H9 (cell line): ENCODE results near the gene HTR3A. TPM values are rescaled to one million over a fixed set of nuclear protein-coding genes. Genes with fewer than 3 reads are reported as not detected.

ENCODE experiments used
- DNase-seq: peaks from one replicate; pipeline ENCODE4 v3.0.0-alpha.2; 2017
- H2AFZ ChIP-seq: one replicate; pipeline ENCODE4 v1.6.1; 2013; ENCODE audit warnings: mild to moderate bottlenecking, low read length, control low read depth, moderate library complexity
- H2AK5ac ChIP-seq: 2 replicates; pipeline ENCODE4 v1.6.1; 2013; ENCODE audit warnings: low read length, control low read depth, mixed read lengths; ENCODE audit not compliant: insufficient read length
- H2BK120ac ChIP-seq: one replicate; pipeline ENCODE4 v1.6.1; 2013; ENCODE audit warnings: low read depth, mild to moderate bottlenecking, low read length, control low read depth, inconsistent platforms; ENCODE audit not compliant: poor library complexity, severe bottlenecking
- H2BK12ac ChIP-seq: 2 replicates; pipeline ENCODE4 v1.6.1; 2013; ENCODE audit warnings: low read length, control low read depth, mixed read lengths, low read depth; ENCODE audit not compliant: insufficient read length
- H2BK15ac ChIP-seq: 2 replicates; pipeline ENCODE4 v1.6.1; 2013; ENCODE audit warnings: low read depth, low read length, control low read depth
- H2BK20ac ChIP-seq: one replicate; pipeline ENCODE4 v1.6.1; 2013; ENCODE audit warnings: low read depth, mild to moderate bottlenecking, low read length, control low read depth, inconsistent platforms; ENCODE audit not compliant: poor library complexity, severe bottlenecking
- H2BK5ac ChIP-seq: 2 replicates; pipeline ENCODE4 v1.6.1; 2013; ENCODE audit warnings: low read length, control low read depth, mixed read lengths; ENCODE audit not compliant: insufficient read length
- H3K14ac ChIP-seq: 2 replicates; pipeline ENCODE4 v1.6.1; 2013; ENCODE audit warnings: low read length, control low read depth; ENCODE audit not compliant: insufficient read depth
- H3K18ac ChIP-seq: 2 replicates; pipeline ENCODE4 v1.6.1; 2013; ENCODE audit warnings: low read depth, mild to moderate bottlenecking, mixed read lengths, low read length, control low read depth; ENCODE audit not compliant: insufficient read length
- H3K23ac ChIP-seq: 2 replicates; pipeline ENCODE4 v1.6.1; 2013; ENCODE audit warnings: low read length, control low read depth, mixed read lengths, low read depth; ENCODE audit not compliant: insufficient read length
- H3K23me2 ChIP-seq: 2 replicates; pipeline ENCODE4 v1.6.1; 2013; ENCODE audit warnings: low read depth, mild to moderate bottlenecking, mixed read lengths, low read length, control low read depth; ENCODE audit not compliant: insufficient read length, poor library complexity, severe bottlenecking
- H3K27ac ChIP-seq: 2 replicates; pipeline ENCODE4 v1.5.1; 2013; ENCODE audit warnings: low read length, control low read depth, mixed read lengths, low read depth; ENCODE audit not compliant: insufficient read length
- H3K27me3 ChIP-seq: 2 replicates; pipeline ENCODE4 v1.6.1; 2013; ENCODE audit warnings: low read length, control low read depth, inconsistent platforms; ENCODE audit not compliant: insufficient read depth
- H3K4ac ChIP-seq: 2 replicates; pipeline ENCODE4 v1.6.1; 2013; ENCODE audit warnings: low read depth, mild to moderate bottlenecking, control low read depth, inconsistent platforms, low read length, moderate library complexity
- H3K4me1 ChIP-seq: 2 replicates; pipeline ENCODE4 v1.6.1; 2013; ENCODE audit warnings: low read length, control low read depth, inconsistent platforms; ENCODE audit not compliant: insufficient read depth
- H3K4me2 ChIP-seq: 2 replicates; pipeline ENCODE4 v1.6.1; 2013; ENCODE audit warnings: low read length, control low read depth, mixed read lengths; ENCODE audit not compliant: insufficient read length, insufficient read depth
- H3K56ac ChIP-seq: 2 replicates; pipeline ENCODE4 v1.6.1; 2013; ENCODE audit warnings: low read depth, mild to moderate bottlenecking, mixed read lengths, low read length, control low read depth; ENCODE audit not compliant: insufficient read length
- H3K79me1 ChIP-seq: 2 replicates; pipeline ENCODE4 v1.6.1; 2013; ENCODE audit warnings: low read depth, mild to moderate bottlenecking, moderate library complexity, low read length, control low read depth, inconsistent platforms; ENCODE audit not compliant: insufficient read depth, poor library complexity, severe bottlenecking
- H3K79me2 ChIP-seq: 2 replicates; pipeline ENCODE4 v1.6.1; 2013; ENCODE audit warnings: low read length, control low read depth, inconsistent platforms; ENCODE audit not compliant: insufficient read depth
- H3K9ac ChIP-seq: 2 replicates; pipeline ENCODE4 v1.6.1; 2013; ENCODE audit warnings: low read length, control low read depth, mixed read lengths; ENCODE audit not compliant: insufficient read length; ENCODE audit errors: extremely low read depth
- H3K9me3 ChIP-seq: one replicate; pipeline ENCODE4 v1.6.1; 2013; ENCODE audit warnings: low read depth, low read length, inconsistent platforms; ENCODE audit not compliant: control insufficient read depth
- H3T11ph ChIP-seq: one replicate; pipeline ENCODE4 v1.6.1; 2013; ENCODE audit warnings: mild to moderate bottlenecking, low read length, control low read depth, inconsistent platforms
- H4K20me1 ChIP-seq: one replicate; pipeline ENCODE4 v1.6.1; 2013; ENCODE audit not compliant: control insufficient read depth, insufficient read length, insufficient read depth
- H4K5ac ChIP-seq: 2 replicates; pipeline ENCODE4 v1.6.1; 2013; ENCODE audit warnings: low read depth, mild to moderate bottlenecking, mixed read lengths, low read length, control low read depth; ENCODE audit not compliant: insufficient read length
- H4K8ac ChIP-seq: replicated peaks from 2 replicates; pipeline ENCODE4 v1.6.1; 2013; ENCODE audit warnings: low read length, control low read depth, mixed read lengths, low read depth; ENCODE audit not compliant: insufficient read length
- H4K91ac ChIP-seq: 2 replicates; pipeline ENCODE4 v1.6.1; 2013; ENCODE audit warnings: low read depth, mild to moderate bottlenecking, moderate library complexity, mixed read lengths, low read length, control low read depth; ENCODE audit not compliant: insufficient read length
- H3K27ac Mint-ChIP-seq, 3 experiments: 2 replicates in 2 of 3; 3 replicates in 1 of 3; pipeline ENCODE4 v1.8.0; 2020 to 2021; ENCODE audit warnings: mixed read lengths in 3 of 3, mild to moderate bottlenecking in 1 of 3, moderate library complexity in 1 of 3
- H3K27me3 Mint-ChIP-seq: 2 replicates; pipeline ENCODE4 v1.8.0; 2021; ENCODE audit warnings: low read depth, mild to moderate bottlenecking, moderate library complexity, mixed read lengths
- H3K36me3 Mint-ChIP-seq, 3 experiments: 2 replicates in 2 of 3; 3 replicates in 1 of 3; pipeline ENCODE4 v1.8.0; 2020 to 2021; ENCODE audit warnings: low read depth in 3 of 3, mixed read lengths in 3 of 3; ENCODE audit not compliant: insufficient read depth in 1 of 3
- H3K4me1 Mint-ChIP-seq, 2 experiments: 2 replicates each; pipeline ENCODE4 v1.8.0; 2020; ENCODE audit warnings: mixed read lengths in 2 of 2
- H3K4me3 Mint-ChIP-seq, 2 experiments: 2 replicates in 1 of 2; 3 replicates in 1 of 2; pipeline ENCODE4 v1.8.0; 2020 to 2021; ENCODE audit warnings: mild to moderate bottlenecking in 2 of 2, mixed read lengths in 2 of 2, moderate library complexity in 1 of 2
- H3K9me3 Mint-ChIP-seq, 2 experiments: 2 replicates in 1 of 2; 3 replicates in 1 of 2; pipeline ENCODE4 v1.8.0; 2020; ENCODE audit warnings: mild to moderate bottlenecking in 2 of 2, mixed read lengths in 2 of 2, moderate library complexity in 1 of 2
- CTCF ChIP-seq: fragments of 200-600 bp; sonication (generic); conservative IDR thresholded peaks from 3 replicates; pipeline ENCODE4 v1.8.0; 2021; ENCODE audit warnings: antibody characterized with exemption, mild to moderate bottlenecking
- WGBS: extraction: QIAGEN DNeasy Blood & Tissue Kit; methylation state at CpG from one replicate; pipeline ENCODE4 v1.1.7; 2013; ENCODE audit warnings: missing lambda C conversion rate, low lambda C conversion rate, mixed read lengths; ENCODE audit not compliant: insufficient read length; ENCODE audit errors: extremely low coverage; 5-methylcytosine and 5-hydroxymethylcytosine counted together
- total RNA-seq: library from RNA; stranded (reverse); gene quantifications from 2 replicates; pipeline ENCODE4 v1.2.1, GENCODE V29; 2021

HTR3A gene
- total RNA-seq, 1 experiment from 2014 or later: 4.1 TPM

- no peaks in the 10 kb centered on the region for H3K9me3 Mint-ChIP-seq
- no peak overlapping the region for H2BK5ac ChIP-seq
- H4K5ac ChIP-seq: no peak overlapping the region
- H2AFZ ChIP-seq: no peak overlapping the region
- TF ChIP-seq CTCF: no peak
- no peaks in the 10 kb centered on the region for H3K4me1 ChIP-seq
- H3K4ac ChIP-seq: no peak overlapping the region
- H2BK15ac ChIP-seq: no peak overlapping the region
- no peak overlapping the region for H3K23ac ChIP-seq
- no peak overlapping the region for H2BK20ac ChIP-seq
- H3K36me3 Mint-ChIP-seq: no peaks in the 10 kb centered on the region; a peak in 1 of 7 replicates
- peaks cover 0 to 2% of the 10 kb centered on the region in 2 experiments; a peak in 1 of 4 replicates for H3K4me1 Mint-ChIP-seq
- H3K27ac Mint-ChIP-seq: no peak overlapping the region
- H3K4me3 Mint-ChIP-seq: no peak overlapping the region
- no peak overlapping the region for H4K8ac ChIP-seq
- no peak for DNase-seq
- no peaks in the 10 kb centered on the region for H3K79me1 ChIP-seq
- H2BK120ac ChIP-seq: no peak overlapping the region
- no CpG with 5 or more reads among the region's 6 CpGs for WGBS
- H3T11ph ChIP-seq: no peak overlapping the region
- no peaks in the 10 kb centered on the region for H3K79me2 ChIP-seq
- no peaks in the 10 kb centered on the region for H4K20me1 ChIP-seq
- no peak overlapping the region for H3K4me2 ChIP-seq
- peaks cover 3% of the 10 kb centered on the region for H3K27me3 Mint-ChIP-seq
- H2AK5ac ChIP-seq: no peak overlapping the region
- no peak overlapping the region for H3K9ac ChIP-seq
- H3K27ac ChIP-seq: no peak overlapping the region
- H4K91ac ChIP-seq: no peak overlapping the region
- no peaks in the 10 kb centered on the region for H3K27me3 ChIP-seq
- no peaks in the 10 kb centered on the region for H3K9me3 ChIP-seq
- H3K23me2 ChIP-seq: no peaks in the 10 kb centered on the region
- H3K14ac ChIP-seq: no peak overlapping the region
- H2BK12ac ChIP-seq: no peak overlapping the region
- no peak overlapping the region for H3K56ac ChIP-seq
- no peak overlapping the region for H3K18ac ChIP-seq
Observed at GRCh38 chr11:113984781-113985180, 9.9 kb downstream of the HTR3A start.
